GM18520 (cell line): Measurements from ENCODE around the gene GFOD2.
"Not testable (repeated sequence)": the region's sequence is repeated elsewhere in the genome, so short reads cannot be mapped to it uniquely, and the experiment has no call there.

Experiments
- ATAC-seq: cut with Tn5 transposase; IDR thresholded peaks from one replicate; pipeline ENCODE4 v1.9.1; 2021; ENCODE audit not compliant: unreplicated experiment

The GFOD2 gene

GRCh38 chr16:67719048-67719777 is at the start of gene GFOD2:
GFOD2 (minus strand) TSS chr16:67719316; CDS start chr16:67685715, 33,601 bp downstream.
- ATAC-seq = peak; percentile 83

GRCh38 chr16:67767953-67768352 is 48.8 kb upstream of the GFOD2 start:
- ATAC-seq = no peak

GRCh38 chr16:67766291-67766690 is 47.2 kb upstream of the GFOD2 start:
- no peak for ATAC-seq

GRCh38 chr16:67764158-67764667 is 45.1 kb upstream of the GFOD2 start:
- ATAC-seq = no peak

GRCh38 chr16:67763066-67763465 is 44.0 kb upstream of the GFOD2 start:
- ATAC-seq = no peak

GRCh38 chr16:67762385-67762784 is 43.3 kb upstream of the GFOD2 start:
- no peak for ATAC-seq

- ATAC-seq = no peak
Measured at GRCh38 chr16:67761924-67762323, 42.8 kb upstream of the GFOD2 start.

- ATAC-seq = no peak
Measured at GRCh38 chr16:67760956-67761230, 41.8 kb upstream of the GFOD2 start.

- ATAC-seq = no peak
Measured at GRCh38 chr16:67760206-67760955, 41.3 kb upstream of the GFOD2 start.

GRCh38 chr16:67758966-67759365 is 39.9 kb upstream of the GFOD2 start:
- ATAC-seq = no peak

GRCh38 chr16:67758006-67758405 is 38.9 kb upstream of the GFOD2 start:
- no peak for ATAC-seq

- no peak for ATAC-seq
Measured at GRCh38 chr16:67752641-67753040, 33.5 kb upstream of the GFOD2 start.

- ATAC-seq = not testable (repeated sequence)
Measured at GRCh38 chr16:67751331-67751730, 32.2 kb upstream of the GFOD2 start.

GRCh38 chr16:67750466-67750865 is 31.4 kb upstream of the GFOD2 start:
- ATAC-seq = peak; percentile 55

GRCh38 chr16:67749436-67750078 is 30.4 kb upstream of the GFOD2 start:
- no peak for ATAC-seq

- ATAC-seq = no peak
Measured at GRCh38 chr16:67748834-67749233, 29.7 kb upstream of the GFOD2 start.

GRCh38 chr16:67746846-67747245 is 27.7 kb upstream of the GFOD2 start:
- ATAC-seq = no peak

GRCh38 chr16:67741118-67741517 is 22.0 kb upstream of the GFOD2 start:
- no peak for ATAC-seq

GRCh38 chr16:67740391-67740790 is 21.3 kb upstream of the GFOD2 start:
- no peak for ATAC-seq

- ATAC-seq = no peak
Measured at GRCh38 chr16:67736858-67737257, 17.7 kb upstream of the GFOD2 start.

GRCh38 chr16:67734731-67735201 is 15.7 kb upstream of the GFOD2 start:
- no peak for ATAC-seq
